ENCODE measurements around the gene KNDC1.

DNA sequence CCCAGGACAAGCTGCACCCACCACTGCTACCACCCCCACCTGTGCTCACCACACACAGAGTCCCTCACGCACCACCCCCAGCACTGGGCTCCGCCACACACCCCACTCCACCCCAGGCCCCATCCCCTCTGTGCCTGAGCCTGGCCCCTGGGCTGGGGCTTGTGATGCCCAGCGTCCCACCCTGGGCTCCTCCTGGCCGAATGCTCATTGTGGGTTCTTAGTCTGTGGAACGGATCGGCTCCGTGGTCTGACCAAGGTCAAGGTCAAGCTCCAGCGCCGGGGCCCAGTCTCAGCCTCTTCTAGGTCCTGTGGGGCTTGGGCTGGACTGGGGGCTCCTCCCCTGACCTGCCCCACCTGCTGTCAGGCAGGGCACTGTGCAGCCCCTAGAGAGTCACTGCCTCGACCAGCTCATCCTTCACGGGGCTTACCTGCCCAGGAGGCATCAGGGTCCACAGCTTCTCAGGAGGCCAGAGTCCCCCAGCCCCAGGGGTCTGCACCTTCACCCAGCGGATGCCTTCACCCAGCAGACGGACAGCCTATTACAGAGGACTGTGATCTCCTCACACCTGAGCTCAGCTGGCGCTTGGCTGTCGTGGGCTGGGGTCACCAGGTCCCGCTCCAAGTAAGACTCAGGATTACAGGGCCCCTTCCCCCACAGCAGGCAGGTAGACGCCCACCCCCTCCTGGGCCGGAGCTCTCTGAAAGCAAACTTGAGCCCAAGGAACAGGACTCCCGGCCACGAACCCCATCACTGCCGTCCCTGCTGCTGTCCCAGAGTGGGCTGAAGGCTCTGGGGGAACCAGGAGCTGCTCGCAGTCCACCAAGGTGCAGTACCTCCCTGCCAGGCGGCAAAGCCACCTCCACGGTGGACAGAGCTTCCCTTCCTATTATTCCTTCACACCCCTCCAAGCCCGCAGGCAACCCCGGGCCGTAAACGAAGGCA lies 54.7 kb downstream of the KNDC1 start:
- TF ChIP-seq, protein P1, sequence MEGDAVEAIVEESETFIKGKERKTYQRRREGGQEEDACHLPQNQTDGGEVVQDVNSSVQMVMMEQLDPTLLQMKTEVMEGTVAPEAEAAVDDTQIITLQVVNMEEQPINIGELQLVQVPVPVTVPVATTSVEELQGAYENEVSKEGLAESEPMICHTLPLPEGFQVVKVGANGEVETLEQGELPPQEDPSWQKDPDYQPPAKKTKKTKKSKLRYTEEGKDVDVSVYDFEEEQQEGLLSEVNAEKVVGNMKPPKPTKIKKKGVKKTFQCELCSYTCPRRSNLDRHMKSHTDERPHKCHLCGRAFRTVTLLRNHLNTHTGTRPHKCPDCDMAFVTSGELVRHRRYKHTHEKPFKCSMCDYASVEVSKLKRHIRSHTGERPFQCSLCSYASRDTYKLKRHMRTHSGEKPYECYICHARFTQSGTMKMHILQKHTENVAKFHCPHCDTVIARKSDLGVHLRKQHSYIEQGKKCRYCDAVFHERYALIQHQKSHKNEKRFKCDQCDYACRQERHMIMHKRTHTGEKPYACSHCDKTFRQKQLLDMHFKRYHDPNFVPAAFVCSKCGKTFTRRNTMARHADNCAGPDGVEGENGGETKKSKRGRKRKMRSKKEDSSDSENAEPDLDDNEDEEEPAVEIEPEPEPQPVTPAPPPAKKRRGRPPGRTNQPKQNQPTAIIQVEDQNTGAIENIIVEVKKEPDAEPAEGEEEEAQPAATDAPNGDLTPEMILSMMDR (IDR thresholded peaks at IDR 0.05), result no peak
- TF ChIP-seq POLR2A (IDR thresholded peaks at IDR 0.05), result no peak

Data from adrenal gland (tissue), 5 donors.